HFFc6 (cell line): ENCODE data around the gene MYO10. TPM values are rescaled to one million over a fixed set of nuclear protein-coding genes. Genes with fewer than 3 reads are reported as not detected.

Source experiments
- DNase-seq: peaks from one replicate; pipeline ENCODE4 v3.0.0-alpha.2; 2018
- H3K27ac Mint-ChIP-seq: 2 replicates; pipeline ENCODE4 v1.8.0; 2020; ENCODE audit warnings: mild to moderate bottlenecking, mixed read lengths
- H3K27me3 Mint-ChIP-seq: 2 replicates; pipeline ENCODE4 v1.8.0; 2021; ENCODE audit warnings: mild to moderate bottlenecking, moderate library complexity, mixed read lengths; ENCODE audit not compliant: insufficient read depth
- H3K36me3 Mint-ChIP-seq: 2 replicates; pipeline ENCODE4 v1.8.0; 2021; ENCODE audit warnings: low read depth, mixed read lengths
- H3K4me1 Mint-ChIP-seq: 2 replicates; pipeline ENCODE4 v1.8.0; 2020; ENCODE audit warnings: low read depth, mixed read lengths
- H3K4me3 Mint-ChIP-seq: 2 replicates; pipeline ENCODE4 v1.8.0; 2020; ENCODE audit warnings: mild to moderate bottlenecking, moderate library complexity, mixed read lengths
- H3K9me3 Mint-ChIP-seq: 2 replicates; pipeline ENCODE4 v1.8.0; 2020; ENCODE audit warnings: mild to moderate bottlenecking, mixed read lengths
- total RNA-seq, 6 experiments: library from RNA; stranded (reverse); fragmentation: NEBNext Ultra II Directional; extraction: Animal tissue kit (Norgen Biotek cat#: 25700); gene quantifications; 2 replicates in 1 of 6; 3 replicates in 5 of 6; pipeline ENCODE4 v1.2.3, GENCODE V29; 2021
- TF ChIP-seq, protein P1 (sequence below): fragments of 200-600 bp; sonication (generic); IDR thresholded peaks from 2 replicates; pipeline ENCODE4 v1.5.0; 2021; ENCODE audit warnings: antibody characterized with exemption, mild to moderate bottlenecking

Gene MYO10
- total RNA-seq, 6 experiments from 2014 or later, result 99.4 to 142 (median 129) TPM

- Mint-ChIP-seq H3K27me3 (no peaks in the 10 kb centered on the region), H3K27ac (peak overlapping the region; percentile 8; the same call in 1 of the 2 replicates)
These were observed 44.9 kb upstream of the MYO10 start for GRCh38 chr5:16980983-16981382.

GRCh38 chr5:16978296-16978695 is 42.2 kb upstream of the MYO10 start:
- no peak for DNase-seq
- H3K9me3 Mint-ChIP-seq, result no peaks in the 10 kb centered on the region
- no peaks in the 10 kb centered on the region for H3K36me3 Mint-ChIP-seq
- no peak overlapping the region for H3K4me3 Mint-ChIP-seq
- peaks cover 19% of the 10 kb centered on the region for H3K4me1 Mint-ChIP-seq
- no peak overlapping the region for H3K27ac Mint-ChIP-seq
- TF ChIP-seq, protein P1, sequence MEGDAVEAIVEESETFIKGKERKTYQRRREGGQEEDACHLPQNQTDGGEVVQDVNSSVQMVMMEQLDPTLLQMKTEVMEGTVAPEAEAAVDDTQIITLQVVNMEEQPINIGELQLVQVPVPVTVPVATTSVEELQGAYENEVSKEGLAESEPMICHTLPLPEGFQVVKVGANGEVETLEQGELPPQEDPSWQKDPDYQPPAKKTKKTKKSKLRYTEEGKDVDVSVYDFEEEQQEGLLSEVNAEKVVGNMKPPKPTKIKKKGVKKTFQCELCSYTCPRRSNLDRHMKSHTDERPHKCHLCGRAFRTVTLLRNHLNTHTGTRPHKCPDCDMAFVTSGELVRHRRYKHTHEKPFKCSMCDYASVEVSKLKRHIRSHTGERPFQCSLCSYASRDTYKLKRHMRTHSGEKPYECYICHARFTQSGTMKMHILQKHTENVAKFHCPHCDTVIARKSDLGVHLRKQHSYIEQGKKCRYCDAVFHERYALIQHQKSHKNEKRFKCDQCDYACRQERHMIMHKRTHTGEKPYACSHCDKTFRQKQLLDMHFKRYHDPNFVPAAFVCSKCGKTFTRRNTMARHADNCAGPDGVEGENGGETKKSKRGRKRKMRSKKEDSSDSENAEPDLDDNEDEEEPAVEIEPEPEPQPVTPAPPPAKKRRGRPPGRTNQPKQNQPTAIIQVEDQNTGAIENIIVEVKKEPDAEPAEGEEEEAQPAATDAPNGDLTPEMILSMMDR, result no peak
- no peaks in the 10 kb centered on the region for H3K27me3 Mint-ChIP-seq

More at GRCh38 chr5:16980983-16981382, 44.9 kb upstream of the MYO10 start:
- Mint-ChIP-seq H3K4me1 (peaks cover 14% of the 10 kb centered on the region), H3K36me3 (peaks cover 5% of the 10 kb centered on the region; the same call in 1 of the 2 replicates), H3K4me3 (no peak overlapping the region), H3K9me3 (peaks cover 5% of the 10 kb centered on the region; the same call in 1 of the 2 replicates)
- TF ChIP-seq, protein P1, result no peak
- peak; percentile 19 for DNase-seq

- no peak overlapping the region for H3K4me3 Mint-ChIP-seq
- H3K36me3 Mint-ChIP-seq, result no peaks in the 10 kb centered on the region
- no peaks in the 10 kb centered on the region; the same call in 1 of the 2 replicates for H3K27me3 Mint-ChIP-seq
- no peak overlapping the region for H3K27ac Mint-ChIP-seq
- TF ChIP-seq, protein P1, result no peak
- H3K4me1 Mint-ChIP-seq, result peaks cover 17% of the 10 kb centered on the region
- no peaks in the 10 kb centered on the region for H3K9me3 Mint-ChIP-seq
- DNase-seq, result no peak
These were observed 40.5 kb upstream of the MYO10 start for GRCh38 chr5:16976625-16977008.

GRCh38 chr5:16975950-16976624 is 40.0 kb upstream of the MYO10 start:
- H3K9me3 Mint-ChIP-seq, result no peaks in the 10 kb centered on the region
- TF ChIP-seq, protein P1, result no peak
- H3K27ac Mint-ChIP-seq, result no peak overlapping the region
- no peaks in the 10 kb centered on the region; the same call in 1 of the 2 replicates for H3K27me3 Mint-ChIP-seq
- H3K36me3 Mint-ChIP-seq, result no peaks in the 10 kb centered on the region
- DNase-seq, result no peak
- H3K4me1 Mint-ChIP-seq, result peaks cover 12% of the 10 kb centered on the region
- H3K4me3 Mint-ChIP-seq, result no peak overlapping the region

DNA sequence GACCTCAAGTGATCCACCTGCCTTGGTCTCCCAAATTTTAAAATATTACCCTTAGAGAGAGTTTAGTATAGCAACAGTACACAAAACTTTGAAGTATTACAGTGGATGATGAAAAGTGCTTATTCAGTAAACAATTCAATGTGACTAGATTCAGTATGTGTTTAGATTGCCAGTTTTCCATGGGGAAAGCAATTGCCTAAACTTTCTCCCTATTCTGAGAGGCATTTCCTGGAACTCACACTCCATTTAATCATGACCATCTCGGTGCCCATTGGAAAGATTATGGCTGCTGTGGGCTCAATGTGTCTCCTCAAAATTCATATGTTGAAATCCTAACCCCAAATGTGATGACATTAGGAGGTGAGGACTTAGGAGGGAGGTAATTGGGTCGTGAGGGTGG is 38.9 kb upstream of the MYO10 start:
- Mint-ChIP-seq H3K27me3 (no peaks in the 10 kb centered on the region; the same call in 1 of the 2 replicates), H3K4me1 (peaks cover 15% of the 10 kb centered on the region), H3K27ac (no peak overlapping the region), H3K36me3 (no peaks in the 10 kb centered on the region), H3K9me3 (no peaks in the 10 kb centered on the region), H3K4me3 (no peak overlapping the region)
- no peak for DNase-seq
- TF ChIP-seq, protein P1, result no peak
